LNCAP (cell line): ENCODE results near the gene MCTP1.

Source experiments
- TF ChIP-seq, protein P1 (sequence below): fragments of 450-650 bp; IDR thresholded peaks from 2 replicates; pipeline ENCODE4 v1.5.1; 2017; ENCODE audit warnings: mild to moderate bottlenecking

Gene MCTP1

GRCh38 chr5:95093211-95093610, 191.7 kb downstream of the MCTP1 start:
- TF ChIP-seq, protein P1, sequence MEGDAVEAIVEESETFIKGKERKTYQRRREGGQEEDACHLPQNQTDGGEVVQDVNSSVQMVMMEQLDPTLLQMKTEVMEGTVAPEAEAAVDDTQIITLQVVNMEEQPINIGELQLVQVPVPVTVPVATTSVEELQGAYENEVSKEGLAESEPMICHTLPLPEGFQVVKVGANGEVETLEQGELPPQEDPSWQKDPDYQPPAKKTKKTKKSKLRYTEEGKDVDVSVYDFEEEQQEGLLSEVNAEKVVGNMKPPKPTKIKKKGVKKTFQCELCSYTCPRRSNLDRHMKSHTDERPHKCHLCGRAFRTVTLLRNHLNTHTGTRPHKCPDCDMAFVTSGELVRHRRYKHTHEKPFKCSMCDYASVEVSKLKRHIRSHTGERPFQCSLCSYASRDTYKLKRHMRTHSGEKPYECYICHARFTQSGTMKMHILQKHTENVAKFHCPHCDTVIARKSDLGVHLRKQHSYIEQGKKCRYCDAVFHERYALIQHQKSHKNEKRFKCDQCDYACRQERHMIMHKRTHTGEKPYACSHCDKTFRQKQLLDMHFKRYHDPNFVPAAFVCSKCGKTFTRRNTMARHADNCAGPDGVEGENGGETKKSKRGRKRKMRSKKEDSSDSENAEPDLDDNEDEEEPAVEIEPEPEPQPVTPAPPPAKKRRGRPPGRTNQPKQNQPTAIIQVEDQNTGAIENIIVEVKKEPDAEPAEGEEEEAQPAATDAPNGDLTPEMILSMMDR = no peak

GRCh38 chr5:95090774-95091173, 194.1 kb downstream of the MCTP1 start:
- TF ChIP-seq, protein P1 = no peak

GRCh38 chr5:95087816-95088317, 197.0 kb downstream of the MCTP1 start:
- TF ChIP-seq, protein P1 = no peak

- TF ChIP-seq, protein P1 = no peak
These were observed 197.7 kb downstream of the MCTP1 start for GRCh38 chr5:95086927-95087815.

DNA sequence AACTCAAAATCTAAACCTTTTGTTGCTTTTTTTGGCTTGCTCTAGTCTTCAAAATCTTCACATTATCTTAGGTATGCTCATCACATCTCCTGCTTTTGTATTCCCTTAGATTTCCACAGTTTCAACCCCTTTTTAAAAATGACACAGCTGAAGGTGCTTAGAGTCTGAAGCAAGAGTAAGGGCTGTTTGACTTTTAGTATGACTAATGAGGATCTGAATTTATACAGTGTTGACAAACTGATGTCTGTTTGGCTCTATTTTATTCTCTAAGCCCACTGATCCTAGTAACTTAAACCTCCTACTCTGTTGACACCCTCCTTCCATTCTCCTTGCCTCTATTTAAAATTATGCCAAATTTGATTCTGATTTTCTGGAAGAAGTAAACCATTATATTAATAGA, 200.1 kb downstream of the MCTP1 start:
- TF ChIP-seq, protein P1 = no peak

DNA sequence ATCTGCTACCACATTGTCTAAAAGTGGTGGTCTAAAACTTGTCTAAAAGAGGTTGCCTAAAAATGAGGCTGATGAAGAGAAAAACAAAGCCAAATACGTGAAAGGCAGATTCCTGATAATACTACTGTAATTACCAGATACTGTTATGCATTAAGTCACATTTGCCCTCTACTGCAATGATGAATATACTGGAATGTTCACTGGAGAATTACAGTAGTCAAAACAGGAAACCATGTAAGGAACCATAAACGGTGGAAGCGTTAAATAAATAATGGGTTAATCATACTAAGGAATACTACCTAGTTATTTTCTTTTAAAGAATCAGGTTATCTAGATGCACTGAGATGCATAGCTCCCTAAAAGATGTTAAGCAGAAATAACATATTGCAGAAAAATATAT, 201.3 kb downstream of the MCTP1 start:
- TF ChIP-seq, protein P1 = no peak

- TF ChIP-seq, protein P1 = no peak
These were observed 202.9 kb downstream of the MCTP1 start for GRCh38 chr5:95081982-95082381.
